Melanocyte of skin (primary cell): ENCODE data around the gene SNX11. TPM values are rescaled to one million over a fixed set of nuclear protein-coding genes. Genes with fewer than 3 reads are reported as not detected.

Experiments used
- small RNA-seq, 2 donors: library from RNA; depleted of rRNA; stranded (forward); fragments of <200 nt; gene quantifications; one replicate each; pipeline ENCODE3, GENCODE V24; 2012
- total RNA-seq, 2 donors: library from RNA; depleted of rRNA; stranded (reverse); fragments of >200 nt; gene quantifications; 2 replicates each; pipeline ENCODE4 v1.2.3, GENCODE V29; 2012

Gene SNX11
- 10 to 100 TPM; 12.4 to 16.0 TPM for total RNA-seq

GRCh38 chr17:48107137-48108055 lies at the start of gene SNX11:
SNX11 (plus strand) TSS chr17:48107766; CDS start chr17:48112044, 4,278 bp downstream.

GRCh38 chr17:48101012-48101720 lies 6.4 kb upstream of the SNX11 start, which contains the start of gene CBX1:
CBX1 (minus strand) TSS chr17:48101478; CDS start chr17:48077004, 24,474 bp downstream.

Small RNAs within 50 kb of the gene (small RNA-seq; reads per million reads assigned to genes)
- 0 reads per million in 2 donors for gene AC004477.2
- 0 reads per million in 2 donors for gene MIR1203
- 0.04 to 0.12 reads per million in 2 donors for gene RNU6-1201P

Other genes starting within 250 kb of the SNX11 start
- gene SP2, start 211.5 kb upstream of the SNX11 start, total RNA-seq, result 1 to 10 TPM; 3.8 to 4.7 TPM
- gene PNPO, start 166.2 kb upstream of the SNX11 start, total RNA-seq, result 10 to 100 TPM; 37.2 to 39.3 TPM
- not detected for gene PRR15L, start 149.9 kb upstream of the SNX11 start, total RNA-seq
- gene CDK5RAP3, start 136.7 kb upstream of the SNX11 start, total RNA-seq, result 10 to 100 TPM; 41.6 to 42.7 TPM
- 10 to 100 TPM; 11.4 to 11.7 TPM for gene COPZ2, start 70.0 kb upstream of the SNX11 start, total RNA-seq
- 10 to 100 TPM; 87.1 to 89.2 TPM for gene NFE2L1, start 59.4 kb upstream of the SNX11 start, total RNA-seq
- gene CBX1, start 6.3 kb upstream of the SNX11 start, total RNA-seq, result 10 to 100 TPM; 21.7 to 41.6 TPM